Activated T-cell treated with anti-CD3 and anti-CD28 coated beads for 1 hour (primary cell): Measurements from ENCODE around the gene FBXW11.

Source experiments
- DNase-seq: peaks from one replicate; pipeline ENCODE4 v3.0.0-alpha.2; 2020; ENCODE audit warnings: low read depth

The FBXW11 gene

DNA sequence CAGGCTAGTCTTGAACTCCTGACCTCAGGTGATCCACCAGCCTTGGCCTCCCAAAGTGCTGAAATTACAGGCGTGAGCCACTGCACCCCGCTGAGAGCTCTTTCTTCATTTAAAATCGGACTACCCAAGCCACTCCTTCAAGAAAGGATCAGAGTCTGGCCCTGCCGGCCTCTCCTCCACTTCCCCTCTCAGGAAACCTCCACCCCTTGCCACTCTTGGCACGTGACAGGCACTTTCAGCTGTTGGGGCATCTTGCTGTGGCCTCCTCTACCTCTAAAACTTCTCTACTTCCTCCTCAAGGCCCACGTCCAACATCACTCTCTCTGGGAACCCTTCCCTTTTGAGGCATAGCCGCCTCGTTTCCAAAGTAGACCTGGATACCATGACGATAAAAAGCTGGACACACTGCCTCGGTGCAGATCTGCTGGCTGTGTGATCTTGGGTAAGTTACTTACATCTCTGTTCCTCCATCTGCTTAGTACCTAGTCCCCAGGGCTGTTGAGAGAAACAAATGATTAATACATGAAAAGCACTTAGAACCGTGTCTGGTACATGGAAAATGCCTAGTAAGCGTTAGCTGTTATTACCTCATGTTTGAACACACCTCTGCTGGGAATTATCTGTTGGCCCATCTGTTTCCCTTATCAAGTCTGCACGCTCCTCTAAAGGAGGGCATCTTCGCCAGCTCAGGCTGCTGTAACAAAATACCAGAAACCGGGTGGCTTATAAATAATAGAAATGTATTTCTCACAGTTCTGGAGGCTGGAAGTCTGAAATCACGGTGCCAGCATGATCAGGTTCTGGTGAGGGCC is 165.5 kb downstream of the FBXW11 start:
- DNase-seq, result no peak

- no peak for DNase-seq
Observed at GRCh38 chr5:171840066-171840465, 166.4 kb downstream of the FBXW11 start.

DNA sequence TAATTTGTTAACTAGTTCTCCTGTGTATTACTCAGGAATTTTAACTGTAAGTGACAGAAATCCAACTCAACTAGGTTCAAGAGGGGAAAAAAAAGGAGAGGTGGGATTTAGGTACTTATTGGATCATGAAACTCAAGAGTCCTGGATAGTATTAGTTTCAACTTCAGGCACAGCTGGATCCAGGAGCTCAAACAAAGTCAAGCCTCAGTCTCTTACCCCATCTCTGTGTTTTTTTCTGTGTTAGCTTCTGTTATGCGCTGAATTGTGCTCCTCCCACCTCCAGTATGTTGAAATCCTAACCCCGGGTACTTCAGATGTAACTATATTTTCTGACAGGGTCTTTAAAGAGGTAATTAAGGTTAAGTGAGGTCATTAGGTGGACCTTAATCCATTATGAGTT is 167.3 kb downstream of the FBXW11 start:
- DNase-seq, result no peak

- no peak for DNase-seq
Observed at GRCh38 chr5:171838066-171838465, 168.4 kb downstream of the FBXW11 start.

GRCh38 chr5:171837522-171837921 is 168.9 kb downstream of the FBXW11 start:
- no peak for DNase-seq

GRCh38 chr5:171835066-171835465 is 171.4 kb downstream of the FBXW11 start:
- no peak for DNase-seq

GRCh38 chr5:171834461-171834860 is 172.0 kb downstream of the FBXW11 start:
- DNase-seq, result no peak

GRCh38 chr5:171832775-171833174 is 173.7 kb downstream of the FBXW11 start:
- DNase-seq, result no peak

DNA sequence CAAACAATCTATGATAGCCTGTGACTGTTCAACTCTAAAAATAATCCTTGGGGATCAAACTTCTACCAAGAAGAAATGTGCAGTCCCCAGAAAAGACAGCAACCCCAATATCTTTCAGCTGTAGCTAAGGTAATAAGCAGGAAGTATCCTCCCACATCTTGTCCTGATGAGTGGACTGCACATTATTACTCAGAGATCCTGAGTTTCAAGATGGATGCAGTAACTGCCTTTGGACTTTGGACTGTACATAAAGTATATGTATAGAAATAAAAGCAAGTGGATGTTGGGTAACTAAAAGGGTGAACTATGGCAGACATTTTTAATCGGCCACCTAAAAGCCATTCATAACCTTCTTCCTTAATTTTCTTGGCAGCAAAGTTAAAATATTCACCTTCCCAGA is 175.8 kb downstream of the FBXW11 start:
- DNase-seq, result no peak

GRCh38 chr5:171827162-171827561 is 179.3 kb downstream of the FBXW11 start:
- DNase-seq, result no peak

DNA sequence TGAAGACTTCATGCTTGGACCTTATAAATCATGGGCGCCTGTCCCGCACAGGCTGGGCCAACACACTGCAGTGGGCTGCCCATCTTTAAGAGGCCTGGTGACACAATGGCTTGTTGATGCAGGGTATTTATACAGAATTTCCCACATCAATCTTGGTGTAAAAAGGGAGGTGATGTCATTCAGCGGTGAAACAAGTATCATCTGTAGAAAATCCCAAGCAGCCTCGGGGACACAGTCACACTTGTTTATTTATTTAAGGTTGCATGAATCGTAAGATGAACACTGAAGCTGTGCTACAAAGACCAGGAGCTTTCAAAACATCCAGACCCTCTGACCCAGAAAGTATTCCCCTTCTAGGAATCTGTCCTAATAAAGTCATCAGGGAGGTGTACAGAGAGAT is 180.3 kb downstream of the FBXW11 start:
- DNase-seq, result no peak

DNA sequence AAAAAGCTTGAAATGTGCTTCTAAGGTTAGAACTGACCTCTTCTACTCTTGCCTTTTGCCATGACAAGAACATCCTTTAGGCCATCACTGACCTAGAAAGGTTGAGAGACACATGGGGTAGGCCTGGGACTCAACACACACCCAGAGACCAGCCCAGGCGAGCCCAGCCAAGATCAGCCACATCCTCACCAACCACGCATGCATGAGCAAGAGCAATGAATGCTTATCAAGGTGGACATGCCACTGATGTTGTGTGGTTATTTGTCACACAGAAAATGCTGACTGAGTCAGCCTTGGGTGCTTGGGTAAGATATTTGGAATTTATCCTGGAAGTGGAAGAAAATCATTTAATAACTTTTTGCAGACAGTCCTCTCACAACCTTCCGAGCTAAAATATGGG is 181.4 kb downstream of the FBXW11 start:
- DNase-seq, result no peak

DNA sequence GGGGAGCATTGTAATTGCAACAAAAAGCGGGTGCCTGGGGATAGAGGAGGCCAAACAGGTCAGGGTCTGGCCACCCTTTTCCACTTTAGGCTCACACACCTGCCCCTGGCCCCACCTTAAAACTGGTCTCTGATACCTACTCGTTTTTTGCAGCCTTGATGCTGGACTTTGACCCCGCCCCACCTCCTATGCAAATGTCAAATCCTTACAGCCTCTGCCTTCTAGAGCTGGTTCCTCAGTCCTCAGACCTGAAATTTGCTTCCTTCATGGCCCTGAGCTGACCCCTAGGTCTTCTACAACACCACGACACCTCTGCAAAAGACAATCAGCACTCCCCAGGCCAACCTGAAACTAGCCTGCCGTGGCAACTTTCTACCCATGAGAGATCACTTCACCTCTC is 183.2 kb downstream of the FBXW11 start:
- DNase-seq, result no peak

- DNase-seq, result no peak
Observed at GRCh38 chr5:171821286-171821685, 185.2 kb downstream of the FBXW11 start.

DNA sequence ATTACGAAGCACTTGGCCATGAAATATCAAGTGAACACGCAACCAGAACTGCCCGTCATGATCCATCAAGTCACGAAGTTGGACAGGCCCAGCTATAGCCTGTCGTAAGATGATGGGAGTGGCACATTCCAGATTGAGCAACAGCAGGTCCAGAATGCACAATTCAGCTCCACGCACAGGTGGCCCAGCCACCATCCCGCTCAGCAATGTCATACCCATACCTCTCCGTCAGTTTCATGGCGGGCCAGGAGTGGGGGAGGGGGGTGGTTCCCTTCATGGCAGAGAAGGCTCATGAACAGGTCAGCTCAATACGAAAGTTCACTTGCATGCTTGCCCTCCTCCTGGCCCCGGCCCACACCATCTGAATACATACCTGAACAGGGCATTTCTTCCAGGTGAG is 185.9 kb downstream of the FBXW11 start:
- DNase-seq, result no peak

- no peak for DNase-seq
Observed at GRCh38 chr5:171816666-171817065, 189.8 kb downstream of the FBXW11 start.

GRCh38 chr5:171813813-171814490 is 192.5 kb downstream of the FBXW11 start:
- DNase-seq, result no peak

GRCh38 chr5:171813270-171813669 is 193.2 kb downstream of the FBXW11 start:
- no peak for DNase-seq
